ENCODE data around the gene ZNF714.

The ZNF714 gene

DNA sequence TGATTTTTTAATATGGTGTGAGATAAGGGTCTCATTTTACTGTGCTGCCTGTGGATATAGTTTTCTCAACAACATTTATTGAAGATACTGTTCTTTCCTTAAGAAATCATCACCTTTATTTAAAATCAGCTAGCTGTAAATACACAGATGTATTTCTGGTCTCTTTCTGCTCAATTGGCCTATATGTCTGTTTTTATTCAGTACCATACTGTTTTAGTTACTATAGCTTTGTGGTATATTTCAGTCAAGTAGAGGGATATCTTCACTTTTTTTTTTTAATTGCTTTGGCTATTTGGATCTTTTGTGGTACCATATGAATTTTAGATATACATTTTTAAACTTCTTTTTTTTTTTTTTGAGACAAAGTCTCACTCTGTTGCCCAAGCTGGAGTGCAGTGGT lies 16.7 kb upstream of the ZNF714 start:
- Histone ChIP-seq H3K27ac (no peak overlapping the region), H3K9me3 (ENCODE audit: severe bottlenecking) (peaks cover 3% of the 10 kb centered on the region), H3K27me3 (ENCODE audit: insufficient read depth, low read depth, severe bottlenecking) (no peaks in the 10 kb centered on the region), H3K36me3 (no peaks in the 10 kb centered on the region), H3K4me3 (ENCODE audit: low read depth, low read length) (no peak overlapping the region)
- DNase-seq: no peak
- TF ChIP-seq, protein P1, sequence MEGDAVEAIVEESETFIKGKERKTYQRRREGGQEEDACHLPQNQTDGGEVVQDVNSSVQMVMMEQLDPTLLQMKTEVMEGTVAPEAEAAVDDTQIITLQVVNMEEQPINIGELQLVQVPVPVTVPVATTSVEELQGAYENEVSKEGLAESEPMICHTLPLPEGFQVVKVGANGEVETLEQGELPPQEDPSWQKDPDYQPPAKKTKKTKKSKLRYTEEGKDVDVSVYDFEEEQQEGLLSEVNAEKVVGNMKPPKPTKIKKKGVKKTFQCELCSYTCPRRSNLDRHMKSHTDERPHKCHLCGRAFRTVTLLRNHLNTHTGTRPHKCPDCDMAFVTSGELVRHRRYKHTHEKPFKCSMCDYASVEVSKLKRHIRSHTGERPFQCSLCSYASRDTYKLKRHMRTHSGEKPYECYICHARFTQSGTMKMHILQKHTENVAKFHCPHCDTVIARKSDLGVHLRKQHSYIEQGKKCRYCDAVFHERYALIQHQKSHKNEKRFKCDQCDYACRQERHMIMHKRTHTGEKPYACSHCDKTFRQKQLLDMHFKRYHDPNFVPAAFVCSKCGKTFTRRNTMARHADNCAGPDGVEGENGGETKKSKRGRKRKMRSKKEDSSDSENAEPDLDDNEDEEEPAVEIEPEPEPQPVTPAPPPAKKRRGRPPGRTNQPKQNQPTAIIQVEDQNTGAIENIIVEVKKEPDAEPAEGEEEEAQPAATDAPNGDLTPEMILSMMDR (IDR thresholded peaks at IDR 0.05; ENCODE audit: low read depth, low read length): no peak

DNA sequence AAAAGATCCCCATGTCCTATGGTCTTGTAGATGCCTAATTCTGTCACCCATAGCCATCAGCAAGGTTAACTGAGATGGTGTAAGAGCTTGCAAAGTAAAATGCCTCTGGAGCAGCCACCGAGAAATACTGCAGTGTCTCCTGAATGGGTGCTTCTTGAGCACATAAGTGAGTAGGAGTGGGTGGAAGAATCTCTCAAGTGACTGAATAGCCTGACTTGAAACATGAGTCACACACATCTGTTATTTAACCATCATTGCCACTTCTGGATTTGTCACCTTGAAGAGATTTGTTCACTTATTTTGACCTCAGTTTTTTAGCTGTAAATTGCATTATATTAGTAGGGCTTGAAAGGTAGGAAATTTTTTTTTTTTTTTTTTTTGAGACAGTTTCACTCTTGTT lies 2.3 kb downstream of the ZNF714 start:
- Histone ChIP-seq H3K27me3 (ENCODE audit: insufficient read depth, low read depth, severe bottlenecking) (no peaks in the 10 kb centered on the region), H3K9me3 (ENCODE audit: severe bottlenecking) (no peaks in the 10 kb centered on the region), H3K27ac (no peak overlapping the region), H3K4me3 (ENCODE audit: low read depth, low read length) (no peak overlapping the region), H3K36me3 (no peaks in the 10 kb centered on the region; the same call in 1 of the 2 replicates)
- no peak for DNase-seq
- TF ChIP-seq, protein P1 (IDR thresholded peaks at IDR 0.05; ENCODE audit: low read depth, low read length): no peak

DNA sequence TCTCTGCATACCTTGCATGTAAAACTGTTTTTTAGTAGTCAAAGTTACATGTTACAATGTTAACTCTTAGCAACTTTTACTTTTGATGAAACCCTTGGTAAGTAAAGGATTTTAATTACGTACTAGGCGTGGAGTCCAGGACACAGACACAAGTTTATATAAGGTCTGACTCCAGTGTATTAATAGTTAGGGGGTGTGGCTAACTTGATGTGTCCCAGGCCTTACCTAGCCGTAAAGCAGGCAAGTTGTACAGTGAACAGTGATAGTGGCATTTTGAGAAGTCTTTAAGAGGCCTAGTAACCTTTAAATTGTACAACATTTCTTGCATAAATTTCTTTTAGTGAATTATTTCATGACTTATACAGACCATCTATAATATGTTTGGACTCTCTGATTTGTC lies 5.9 kb downstream of the ZNF714 start:
- Histone ChIP-seq H3K27ac (no peak overlapping the region), H3K27me3 (ENCODE audit: insufficient read depth, low read depth, severe bottlenecking) (no peaks in the 10 kb centered on the region), H3K9me3 (ENCODE audit: severe bottlenecking) (no peaks in the 10 kb centered on the region), H3K36me3 (no peaks in the 10 kb centered on the region; the same call in 1 of the 2 replicates), H3K4me3 (ENCODE audit: low read depth, low read length) (no peak overlapping the region)
- TF ChIP-seq, protein P1 (IDR thresholded peaks at IDR 0.05; ENCODE audit: low read depth, low read length): no peak
- no peak for DNase-seq

DNA sequence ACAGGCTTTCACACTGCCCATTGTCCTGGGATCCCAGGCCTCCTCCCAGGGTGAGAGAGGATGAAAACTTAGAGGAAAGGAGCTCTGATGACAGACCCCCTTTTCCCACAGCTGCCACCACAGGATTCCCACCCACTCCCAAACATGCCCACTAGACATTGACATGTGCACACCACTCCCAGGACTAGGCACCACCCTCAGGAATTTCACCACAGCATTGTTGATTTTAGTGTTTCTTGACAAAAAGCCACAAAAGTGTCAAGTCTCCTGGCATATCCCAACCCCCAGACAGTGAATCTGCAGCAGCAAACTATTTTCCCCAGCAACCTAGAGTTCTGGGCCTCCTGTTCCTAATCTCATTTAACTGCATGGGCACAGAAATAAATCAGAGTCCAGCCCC lies 10.1 kb downstream of the ZNF714 start:
- TF ChIP-seq, protein P1 (IDR thresholded peaks at IDR 0.05; ENCODE audit: low read depth, low read length): no peak
- no peak overlapping the region for H3K27ac ChIP-seq
- H3K36me3 ChIP-seq: no peaks in the 10 kb centered on the region; the same call in 1 of the 2 replicates
- H3K4me3 ChIP-seq (ENCODE audit: low read depth, low read length): no peak overlapping the region
- no peaks in the 10 kb centered on the region for H3K9me3 ChIP-seq (ENCODE audit: severe bottlenecking)
- DNase-seq: no peak
- no peaks in the 10 kb centered on the region for H3K27me3 ChIP-seq (ENCODE audit: insufficient read depth, low read depth, severe bottlenecking)

DNA sequence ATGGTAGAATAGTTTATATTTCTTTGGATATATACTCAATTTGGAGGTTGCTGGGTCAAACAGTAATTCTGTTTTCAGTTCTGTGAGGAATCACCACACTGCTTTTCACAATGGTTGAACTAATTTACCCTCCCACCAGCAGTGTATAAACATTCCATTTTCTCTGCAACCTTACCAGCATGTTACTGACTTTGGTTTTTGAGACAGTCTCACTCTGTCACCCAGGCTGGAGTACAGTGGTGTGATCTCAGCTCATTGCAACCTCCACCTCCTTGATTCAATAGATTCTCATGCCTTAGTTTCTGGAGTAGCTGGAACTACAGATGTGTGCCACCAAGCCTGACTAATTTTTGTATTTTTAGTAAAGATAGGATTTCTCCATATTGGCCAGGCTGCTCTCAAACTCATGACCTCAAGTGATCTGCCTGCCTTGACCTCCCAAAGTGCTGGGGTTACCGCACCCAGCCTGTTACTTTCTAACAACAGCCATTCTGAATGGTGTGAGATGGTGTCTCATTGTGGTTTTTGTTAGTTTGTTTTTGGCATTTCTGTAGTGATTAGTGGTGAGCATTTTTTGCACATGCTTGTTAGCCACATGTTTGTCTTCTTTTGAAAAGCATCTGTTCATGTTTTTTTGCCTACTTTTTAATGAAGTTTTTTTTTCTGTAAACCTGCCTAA lies 12.5 kb downstream of the ZNF714 start:
- H3K9me3 ChIP-seq (ENCODE audit: severe bottlenecking): no peaks in the 10 kb centered on the region
- TF ChIP-seq, protein P1 (IDR thresholded peaks at IDR 0.05; ENCODE audit: low read depth, low read length): no peak
- no peak for DNase-seq
- H3K36me3 ChIP-seq: no peaks in the 10 kb centered on the region
- H3K27ac ChIP-seq: no peak overlapping the region
- no peak overlapping the region for H3K4me3 ChIP-seq (ENCODE audit: low read depth, low read length)
- no peaks in the 10 kb centered on the region for H3K27me3 ChIP-seq (ENCODE audit: insufficient read depth, low read depth, severe bottlenecking)

DNA sequence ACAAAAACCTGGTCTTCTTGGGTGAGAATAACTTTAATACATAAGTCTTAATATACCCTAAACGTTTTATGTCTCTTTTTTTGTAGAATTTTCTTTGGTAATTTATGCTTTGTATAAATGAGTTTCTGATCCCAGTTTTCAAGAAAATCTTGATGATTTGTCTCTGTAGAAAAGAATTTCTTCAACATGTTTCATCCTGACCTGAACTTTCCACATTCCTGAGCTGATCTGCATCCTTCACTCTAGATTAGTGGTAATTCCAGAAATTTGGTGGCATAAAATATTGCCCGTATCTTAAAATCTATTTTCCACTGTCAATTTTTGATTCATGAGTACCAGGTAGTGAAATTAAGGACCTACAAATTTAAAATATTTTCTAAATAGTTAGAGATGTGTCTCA lies 16.3 kb downstream of the ZNF714 start:
- no peak overlapping the region for H3K4me3 ChIP-seq (ENCODE audit: low read depth, low read length)
- H3K27me3 ChIP-seq (ENCODE audit: insufficient read depth, low read depth, severe bottlenecking): no peaks in the 10 kb centered on the region
- H3K27ac ChIP-seq: no peak overlapping the region
- DNase-seq: no peak
- TF ChIP-seq, protein P1 (IDR thresholded peaks at IDR 0.05; ENCODE audit: low read depth, low read length): no peak
- H3K36me3 ChIP-seq: no peaks in the 10 kb centered on the region; the same call in 1 of the 2 replicates
- H3K9me3 ChIP-seq (ENCODE audit: severe bottlenecking): no peaks in the 10 kb centered on the region

Measured in WERI-Rb-1 (cell line).